Amniotic stem cell (primary cell): Measurements from ENCODE around the gene CDK9.

Experiments
- DNase-seq: peaks from one replicate; lab custom pipeline; 2025; lab: John Stamatoyannopoulos, UW

CDK9 gene

GRCh38 chr9:127803507-127804352, 17.9 kb downstream of the CDK9 start:
- no peak for DNase-seq

DNA sequence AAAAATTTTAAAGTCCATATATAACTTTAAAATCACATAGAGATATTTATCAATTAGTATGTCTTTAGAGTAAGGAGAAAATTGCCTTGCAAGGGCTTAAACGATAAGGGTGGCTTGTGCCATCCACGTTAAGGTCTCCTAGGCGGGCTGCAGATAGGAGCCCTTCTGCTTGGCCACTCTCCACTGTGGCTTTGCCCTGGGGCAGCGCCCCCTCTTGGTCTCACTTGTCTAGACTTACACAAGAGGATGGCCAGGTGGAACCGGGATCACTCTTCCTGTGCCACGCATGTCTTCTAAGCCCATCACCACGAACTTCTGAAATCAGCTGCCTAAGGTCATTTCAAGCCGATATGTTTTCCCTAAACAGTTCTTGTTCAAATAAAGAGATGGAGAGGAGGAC, 19.8 kb downstream of the CDK9 start:
- no peak for DNase-seq

DNA sequence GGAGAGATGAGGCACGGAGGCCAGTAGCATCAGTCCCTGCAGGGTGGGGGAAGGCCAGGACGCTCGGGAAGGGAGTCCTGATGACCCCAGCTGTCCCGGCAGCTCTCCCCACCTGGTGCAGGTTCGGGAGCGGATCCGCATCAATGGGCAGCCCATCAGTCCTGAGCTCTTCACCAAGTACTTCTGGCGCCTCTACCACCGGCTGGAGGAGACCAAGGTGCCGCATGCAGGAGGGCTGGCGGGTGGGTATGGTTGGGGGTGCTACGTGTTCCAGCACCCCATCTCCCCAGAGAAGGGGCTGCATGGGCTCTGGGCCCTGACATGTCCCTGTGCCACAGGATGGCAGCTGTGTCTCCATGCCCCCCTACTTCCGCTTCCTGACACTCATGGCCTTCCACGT, 21.0 kb downstream of the CDK9 start:
- no peak for DNase-seq

DNA sequence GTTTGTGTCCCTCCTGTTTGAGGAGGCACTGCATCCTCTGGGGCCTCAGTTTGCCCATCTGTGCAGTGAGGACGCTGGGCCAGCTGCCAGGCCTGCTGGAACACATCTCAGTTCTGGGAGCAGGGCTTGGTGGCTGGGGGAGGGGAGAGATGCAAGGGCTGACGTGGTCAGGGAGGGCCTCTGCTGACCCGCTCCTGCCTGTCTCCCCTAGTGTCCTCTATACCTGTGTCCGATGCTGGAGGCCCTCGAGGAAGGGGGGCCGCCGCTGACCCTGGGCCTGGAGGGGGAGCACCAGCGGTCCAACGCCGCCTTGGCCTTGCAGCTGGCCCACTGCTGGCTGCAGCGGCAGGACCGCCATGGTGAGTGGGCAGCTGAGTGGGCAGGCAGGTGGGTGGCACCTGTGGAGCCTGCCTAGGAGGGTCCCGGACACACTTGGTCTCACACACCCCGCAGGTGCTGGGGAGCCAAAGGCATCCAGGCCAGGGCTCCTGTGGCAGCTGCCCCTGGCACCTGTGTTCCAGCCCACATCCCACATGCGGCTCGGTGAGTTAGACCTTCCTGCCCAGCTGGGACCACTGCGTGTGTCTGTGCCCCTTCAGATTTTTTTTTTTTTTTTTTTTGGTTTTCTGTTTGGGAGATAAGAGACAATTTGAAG, 22.6 kb downstream of the CDK9 start:
- DNase-seq = no peak

DNA sequence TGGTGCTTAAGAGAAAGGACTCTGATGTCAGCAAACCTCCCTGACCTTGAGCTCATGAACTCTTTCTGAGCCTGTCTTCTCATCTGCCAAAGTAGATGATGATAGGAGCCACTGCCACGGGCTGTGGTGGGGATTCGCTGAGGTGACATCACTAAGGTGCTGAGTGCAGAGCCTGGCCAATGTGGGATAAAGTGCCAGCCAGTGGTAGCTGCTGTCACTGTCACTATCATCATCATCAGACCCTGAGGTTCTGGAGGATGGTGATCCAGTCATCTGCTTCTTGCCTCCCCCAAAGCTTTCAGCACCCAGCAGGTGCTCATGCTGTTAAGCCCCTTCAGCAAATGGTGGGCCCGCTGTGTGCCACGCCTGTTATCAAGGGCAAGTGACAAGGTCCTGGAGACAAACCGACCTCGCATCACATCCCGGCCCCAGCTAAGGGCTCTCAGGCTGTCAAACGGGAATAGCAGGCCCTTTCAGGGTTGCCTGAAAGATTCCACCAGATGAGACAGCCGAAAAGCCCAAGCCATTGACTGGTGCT, 23.2 kb downstream of the CDK9 start:
- DNase-seq = no peak

GRCh38 chr9:127809540-127810377, 23.9 kb downstream of the CDK9 start:
- DNase-seq = no peak

GRCh38 chr9:127810378-127811187, 24.7 kb downstream of the CDK9 start:
- DNase-seq = no peak

DNA sequence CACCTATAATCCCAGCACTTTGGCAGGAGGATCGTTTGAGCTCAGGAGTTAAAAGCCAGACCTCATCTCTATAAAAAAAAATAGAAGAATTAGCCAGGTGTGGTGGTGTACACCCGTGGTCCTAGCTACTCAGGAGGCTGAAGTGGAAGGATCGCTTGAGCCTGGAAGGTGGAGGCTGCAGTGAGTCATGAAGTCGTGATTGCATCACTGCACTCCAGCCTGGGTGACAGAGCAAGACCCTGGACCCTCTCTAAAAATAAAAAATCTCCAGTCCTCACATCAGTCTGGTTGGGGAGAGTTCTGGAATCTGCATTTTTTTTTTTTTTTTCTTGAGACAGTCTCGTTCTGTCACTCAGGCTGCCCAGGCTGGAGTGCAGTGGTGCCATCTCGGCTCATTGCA, 26.2 kb downstream of the CDK9 start:
- no peak for DNase-seq

- DNase-seq = no peak
These were observed 27.3 kb downstream of the CDK9 start for GRCh38 chr9:127812936-127813675.

DNA sequence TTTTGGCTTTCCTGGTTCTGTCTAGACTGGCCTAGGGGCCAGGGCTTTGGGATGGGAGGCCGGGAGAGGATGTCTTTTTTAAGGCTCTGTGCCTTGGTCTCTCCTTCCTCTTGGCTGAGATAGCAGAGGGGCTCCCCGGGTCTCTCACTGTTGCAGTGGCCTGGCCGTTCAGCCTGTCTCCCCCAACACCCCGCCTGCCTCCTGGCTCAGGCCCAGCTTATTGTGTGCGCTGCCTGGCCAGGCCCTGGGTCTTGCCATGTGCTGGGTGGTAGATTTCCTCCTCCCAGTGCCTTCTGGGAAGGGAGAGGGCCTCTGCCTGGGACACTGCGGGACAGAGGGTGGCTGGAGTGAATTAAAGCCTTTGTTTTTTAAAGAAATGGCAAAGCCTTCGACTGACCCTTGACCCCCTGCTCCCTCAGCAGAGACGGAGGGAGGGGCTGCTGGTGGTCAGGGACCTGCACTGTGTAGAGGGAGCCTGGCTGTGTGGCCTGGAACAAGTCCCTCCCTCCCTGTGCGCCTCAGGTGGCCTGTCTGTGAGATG, 27.9 kb downstream of the CDK9 start:
- no peak for DNase-seq

GRCh38 chr9:127814619-127815511, 29.0 kb downstream of the CDK9 start:
- DNase-seq = no peak

DNA sequence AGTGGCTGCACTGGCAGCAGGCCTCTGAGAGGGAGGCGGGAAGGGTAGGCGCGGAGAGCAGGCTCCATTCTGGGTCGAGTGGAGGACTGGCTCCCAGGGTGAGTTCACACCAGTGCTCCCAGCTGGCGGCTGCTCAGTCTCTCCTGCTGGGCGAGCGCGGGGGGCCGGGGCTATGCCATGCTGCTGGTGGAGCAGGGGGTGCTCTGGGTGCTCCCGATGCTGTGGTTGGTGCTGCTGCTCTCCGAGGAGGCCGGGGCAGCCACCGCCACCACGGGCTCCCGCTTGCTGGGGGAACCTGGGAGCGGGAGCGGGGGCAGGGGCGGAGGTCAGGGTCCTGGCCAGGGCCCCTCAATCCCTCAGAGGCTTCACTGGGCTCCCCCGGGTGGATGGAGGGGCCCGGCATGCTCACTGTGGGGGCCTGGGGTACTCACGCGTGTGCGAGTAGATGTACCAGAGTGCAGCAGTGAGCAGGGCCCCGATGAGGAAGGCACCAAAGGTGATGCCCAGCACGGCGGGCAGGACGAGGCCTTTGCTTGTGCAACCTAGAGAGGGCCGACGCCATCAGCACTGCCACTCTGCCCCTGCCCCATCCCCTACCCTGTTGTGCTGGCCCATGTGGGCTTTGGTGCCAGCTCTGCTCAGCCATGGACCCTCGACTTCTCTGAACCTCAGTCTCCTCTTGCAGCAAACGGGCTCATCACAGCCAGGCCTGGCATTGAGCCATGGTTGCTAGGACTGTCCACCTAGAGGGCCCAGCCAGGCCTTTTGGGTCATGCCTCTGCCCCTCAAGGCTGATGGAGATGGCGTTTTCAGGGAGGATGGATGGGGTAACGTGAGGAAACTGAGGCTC, 29.9 kb downstream of the CDK9 start:
- no peak for DNase-seq

DNA sequence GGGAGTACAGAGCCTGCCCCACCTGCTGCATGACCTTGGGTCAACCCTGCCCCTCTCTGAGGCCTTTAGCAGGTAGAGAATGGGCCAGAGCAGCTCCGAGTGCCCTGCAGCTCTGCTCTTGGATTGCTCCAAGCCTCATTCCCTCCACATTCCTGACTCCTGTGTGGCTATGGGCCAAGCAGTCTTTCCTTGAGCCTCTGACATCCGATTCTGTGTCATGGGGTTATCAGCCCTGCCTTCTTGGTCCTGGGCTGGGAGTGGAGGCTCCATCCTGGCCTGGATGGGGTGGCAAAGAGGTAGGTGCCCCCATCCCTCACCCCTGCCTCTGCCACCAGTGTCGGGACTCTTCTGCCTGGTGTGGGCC, 30.5 kb downstream of the CDK9 start:
- DNase-seq = no peak

DNA sequence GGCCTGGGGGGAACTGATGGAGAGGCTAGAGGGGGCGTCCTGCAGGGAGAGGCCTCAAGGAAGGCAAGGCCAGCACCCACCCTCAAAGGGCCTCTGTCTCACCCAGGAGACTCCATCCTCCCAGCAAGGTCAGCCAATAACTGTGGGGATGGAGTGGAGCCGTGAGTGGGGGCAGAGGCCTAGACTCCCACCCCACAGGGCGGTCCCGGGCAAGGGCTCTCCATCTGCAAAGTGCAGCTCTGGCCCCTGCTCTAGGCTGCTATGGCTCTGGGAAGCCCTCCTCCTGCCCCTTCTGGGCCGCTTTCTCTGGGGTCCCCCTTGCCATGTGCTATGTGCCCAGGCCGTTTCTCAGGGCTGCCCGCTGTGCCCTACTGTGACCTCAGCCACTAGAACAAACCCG, 30.9 kb downstream of the CDK9 start:
- DNase-seq = no peak

DNA sequence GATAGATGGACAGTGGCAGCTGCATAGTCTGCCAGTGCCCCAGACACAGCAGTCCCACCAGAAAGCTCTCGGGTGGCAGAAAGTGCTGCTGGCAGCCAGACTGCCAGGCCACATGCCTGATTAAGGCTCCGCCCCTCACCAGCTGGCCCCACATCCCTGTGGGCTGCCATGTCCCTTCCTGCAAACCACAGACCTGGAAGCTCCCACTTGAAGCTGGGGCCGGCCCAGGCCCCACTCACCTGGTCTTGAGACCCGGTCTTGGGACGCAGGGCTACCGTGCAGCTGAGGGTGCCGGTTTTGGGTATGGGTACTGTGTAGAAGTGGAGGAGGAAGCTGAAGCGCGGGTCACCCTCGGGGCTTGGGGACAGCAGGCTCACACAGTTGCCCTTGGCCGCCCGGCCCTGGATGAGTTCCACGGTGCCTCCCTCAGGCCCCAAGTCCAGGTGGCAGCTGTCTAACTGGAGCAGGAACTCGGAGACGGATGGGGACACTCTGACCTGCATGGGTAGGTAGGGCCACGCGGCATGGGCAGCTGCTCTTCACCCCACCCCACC, 32.1 kb downstream of the CDK9 start:
- no peak for DNase-seq

DNA sequence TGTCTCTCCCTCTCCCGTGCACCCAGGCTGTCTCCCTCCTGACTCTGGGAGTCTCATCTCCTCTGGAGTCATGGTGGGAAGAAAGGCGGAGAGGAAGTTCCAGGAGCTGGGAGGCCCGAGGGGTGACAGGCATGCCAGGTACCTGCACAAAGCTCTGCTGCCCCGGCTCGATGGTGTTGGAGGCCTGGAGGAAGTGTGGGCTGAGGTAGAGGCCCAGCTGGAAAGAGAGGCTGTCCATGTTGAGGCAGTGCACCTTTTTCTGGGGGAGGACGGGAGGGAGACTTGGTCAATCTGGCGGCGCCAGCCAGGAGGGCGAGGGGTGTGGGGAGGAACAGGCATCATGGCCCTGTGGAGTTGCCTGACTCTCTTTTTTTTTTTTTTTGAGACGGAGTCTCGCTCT, 32.7 kb downstream of the CDK9 start:
- DNase-seq = no peak

DNA sequence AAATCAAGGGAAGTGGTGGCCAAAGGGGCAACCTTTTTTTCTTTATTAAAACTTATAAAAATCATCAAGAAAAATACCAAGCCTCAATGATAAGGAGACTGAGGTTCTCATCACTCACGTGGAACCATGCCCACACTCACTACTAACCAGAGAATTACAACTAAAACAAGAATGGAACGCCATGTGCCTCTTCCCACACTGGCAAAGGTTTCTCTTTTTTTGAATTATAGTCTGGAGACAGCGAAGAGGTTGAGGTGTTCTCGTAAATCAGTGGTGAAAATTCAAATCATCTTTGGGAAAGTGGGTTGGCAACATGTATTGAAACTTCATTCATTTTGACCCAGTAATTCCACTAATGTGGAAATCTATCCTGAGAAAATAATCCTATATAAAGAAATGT, 36.3 kb downstream of the CDK9 start:
- DNase-seq = no peak

- no peak for DNase-seq
These were observed 39.7 kb downstream of the CDK9 start for GRCh38 chr9:127825319-127826051.
